Measurements from ENCODE around the gene RBM15. TPM values are rescaled to one million over a fixed set of nuclear protein-coding genes. Genes with fewer than 3 reads are reported as not detected.

RBM15 gene
- total and polyA plus RNA-seq, 2 donors (not counting 1 experiment from before 2014, with no cell fraction given), result 23.7 to 97.7 TPM

GRCh38 chr1:110361856-110362255 lies 22.7 kb downstream of the RBM15 start:
- no peak overlapping the region for H3K4me2 ChIP-seq (replicated peaks; ENCODE audit: low read depth, low read length, poor library complexity, severe bottlenecking)
- no peak overlapping the region for H3K4me3 ChIP-seq (ENCODE audit: control extremely low read depth in 1 of 5, extremely low read depth in 1 of 5, insufficient read depth in 1 of 5, low read depth in 2 of 5, low read length in 4 of 5)
- no CpG with 5 or more reads among the region's 1 CpG for WGBS (ENCODE audit: insufficient coverage)
- H3K27ac Mint-ChIP-seq, result no peak overlapping the region
- H3K4me3 Mint-ChIP-seq, result no peak overlapping the region
- no peaks in the 10 kb centered on the region for H3K4me1 ChIP-seq (ENCODE audit: control insufficient read depth in 2 of 2, insufficient read depth in 2 of 2, low read length in 2 of 2)
- H3K9me3 ChIP-seq (ENCODE audit: control extremely low read depth in 1 of 3, control insufficient read depth in 2 of 3, insufficient read depth in 1 of 3, low read length in 2 of 3), result no peaks in the 10 kb centered on the region
- H3K27ac ChIP-seq (ENCODE audit: low read length in 2 of 2), result no peak overlapping the region
- H3K79me2 ChIP-seq (ENCODE audit: control insufficient read depth, insufficient read depth, low read length), result peaks cover 56% of the 10 kb centered on the region
- H4K20me1 ChIP-seq (ENCODE audit: control insufficient read depth, insufficient read depth, low read length, poor library complexity, severe bottlenecking), result peaks cover 8% of the 10 kb centered on the region
- H3K36me3 ChIP-seq (replicated peaks in 1 of 2; ENCODE audit: control extremely low read depth in 1 of 2, control insufficient read depth in 1 of 2, extremely low read depth in 1 of 2, insufficient read depth in 2 of 2, low read length in 1 of 2), result peaks cover 3 to 23% of the 10 kb centered on the region in 2 experiments
- H3K27me3 Mint-ChIP-seq, result no peaks in the 10 kb centered on the region
- H3K27me3 ChIP-seq (replicated peaks in 1 of 4; ENCODE audit: control extremely low read depth in 1 of 4, control insufficient read depth in 3 of 4, insufficient read depth in 4 of 4, low read length in 3 of 4), result no peaks in the 10 kb centered on the region
- H3K9ac ChIP-seq (ENCODE audit: low read length), result no peak overlapping the region
- intact Hi-C loops (cut with micrococcal nuclease), result no loop called here
- no peak for ATAC-seq (ENCODE audit: low read depth)
- ChIA-PET CTCF (interaction anchor here (0.5 to 1.6 kb wide), 4 partner anchors 11 to 1261 kb away, joined by 3 to 5 read pairs (median 4); no protein-coding TSS in a partner anchor), POLR2A (interaction anchor here (1.3 kb wide), 1 partner anchor 23 kb away, joined by 3 read pairs; no protein-coding TSS in a partner anchor)
- H3K9me3 Mint-ChIP-seq (ENCODE audit: insufficient read depth), result no peaks in the 10 kb centered on the region
- no peak overlapping the region for H2AFZ ChIP-seq (ENCODE audit: insufficient read depth, low read depth, low read length, poor library complexity, severe bottlenecking)
- TF ChIP-seq EZH2 (IDR thresholded peaks at IDR 0.05; ENCODE audit: borderline replicate concordance, insufficient read depth, low read depth, low read length, poor library complexity, severe bottlenecking) (no peak), CTCF (IDR thresholded peaks at IDR 0.05) (no peak)
- DNase-seq, result no peak
- H3K4me1 Mint-ChIP-seq, result peaks cover 6% of the 10 kb centered on the region

- H3K4me1 Mint-ChIP-seq, result peaks cover 1% of the 10 kb centered on the region
- 100% methylated on average over 1 of the region's 3 CpGs for WGBS (ENCODE audit: insufficient coverage)
- no peak overlapping the region for H3K9ac ChIP-seq (ENCODE audit: low read length)
- no peaks in the 10 kb centered on the region for H3K4me1 ChIP-seq (ENCODE audit: control insufficient read depth in 2 of 2, insufficient read depth in 2 of 2, low read length in 2 of 2)
- no peaks in the 10 kb centered on the region for H3K9me3 Mint-ChIP-seq (ENCODE audit: insufficient read depth)
- no peaks in the 10 kb centered on the region for H3K9me3 ChIP-seq (ENCODE audit: control extremely low read depth in 1 of 3, control insufficient read depth in 2 of 3, insufficient read depth in 1 of 3, low read length in 2 of 3)
- no peaks in the 10 kb centered on the region for H3K27me3 ChIP-seq (replicated peaks in 1 of 4; ENCODE audit: control extremely low read depth in 1 of 4, control insufficient read depth in 3 of 4, insufficient read depth in 4 of 4, low read length in 3 of 4)
- no peak overlapping the region for H3K4me2 ChIP-seq (replicated peaks; ENCODE audit: low read depth, low read length, poor library complexity, severe bottlenecking)
- ATAC-seq (ENCODE audit: low read depth) (no peak), DNase-seq (no peak)
- H3K4me3 ChIP-seq (ENCODE audit: control extremely low read depth in 1 of 5, extremely low read depth in 1 of 5, insufficient read depth in 1 of 5, low read depth in 2 of 5, low read length in 4 of 5), result no peak overlapping the region
- no peak overlapping the region for H3K27ac Mint-ChIP-seq
- no peak overlapping the region for H3K4me3 Mint-ChIP-seq
- H3K27ac ChIP-seq (ENCODE audit: low read length in 2 of 2), result no peak overlapping the region
- TF ChIP-seq CTCF (IDR thresholded peaks at IDR 0.05) (no peak), EZH2 (IDR thresholded peaks at IDR 0.05; ENCODE audit: borderline replicate concordance, insufficient read depth, low read depth, low read length, poor library complexity, severe bottlenecking) (no peak)
- H2AFZ ChIP-seq (ENCODE audit: insufficient read depth, low read depth, low read length, poor library complexity, severe bottlenecking), result no peak overlapping the region
- POLR2A ChIA-PET, result no interaction called here
- H3K36me3 ChIP-seq (replicated peaks in 1 of 2; ENCODE audit: control extremely low read depth in 1 of 2, control insufficient read depth in 1 of 2, extremely low read depth in 1 of 2, insufficient read depth in 2 of 2, low read length in 1 of 2), result peaks cover 3 to 19% of the 10 kb centered on the region in 2 experiments
- intact Hi-C loops (cut with micrococcal nuclease), result no loop called here
- H3K27me3 Mint-ChIP-seq, result no peaks in the 10 kb centered on the region
- H3K79me2 ChIP-seq (ENCODE audit: control insufficient read depth, insufficient read depth, low read length), result peaks cover 42% of the 10 kb centered on the region
- CTCF ChIA-PET, result no interaction called here
- H4K20me1 ChIP-seq (ENCODE audit: control insufficient read depth, insufficient read depth, low read length, poor library complexity, severe bottlenecking), result no peaks in the 10 kb centered on the region
Measured at GRCh38 chr1:110364221-110364620, 25.0 kb downstream of the RBM15 start.

Data from B cell (primary cell).